ENCODE results near the gene MALRD1. TPM values are rescaled to one million over a fixed set of nuclear protein-coding genes. Genes with fewer than 3 reads are reported as not detected.
A peak's percentile ranks its signal among the peaks of the same experiment; 100 is the strongest.

Gene MALRD1
- total and polyA plus RNA-seq, 2 experiments from 2014 or later, result 0.45 TPM; not detected in 1

DNA sequence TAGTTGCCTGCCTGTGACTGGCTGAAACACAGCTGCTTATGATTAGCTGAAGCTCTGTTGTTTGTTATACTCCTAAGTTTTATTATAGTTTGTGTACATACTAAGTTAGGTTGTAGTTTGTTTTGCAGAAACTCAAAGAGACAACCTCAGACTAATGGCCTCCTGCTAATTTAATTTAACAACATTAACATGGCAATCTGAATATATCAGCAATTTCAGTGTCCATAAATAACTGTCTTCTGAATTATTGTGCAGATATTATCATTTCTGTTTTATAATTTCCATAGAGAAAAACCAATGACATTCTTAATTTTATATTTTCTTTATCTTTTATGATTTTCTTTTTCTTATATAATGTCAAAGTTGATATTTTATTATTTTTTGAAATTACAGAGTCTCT, 469.5 kb downstream of the MALRD1 start:
- Histone ChIP-seq H2AFZ (no peak overlapping the region), H3K27ac (no peak overlapping the region), H3F3A (ENCODE audit: insufficient read depth) (no peaks in the 10 kb centered on the region), H3K9ac (no peak overlapping the region), H3K36me3 (ENCODE audit: low read depth) (no peaks in the 10 kb centered on the region), H3K27me3 (replicated peaks; ENCODE audit: insufficient read depth) (no peaks in the 10 kb centered on the region), H4K20me1 (ENCODE audit: insufficient read depth) (no peaks in the 10 kb centered on the region), H3K4me3 (no peak overlapping the region), H3K9me2 (ENCODE audit: insufficient read depth) (no peaks in the 10 kb centered on the region), H3K4me2 (ENCODE audit: unreplicated experiment) (no peak overlapping the region), H3K79me2 (ENCODE audit: insufficient read depth) (no peaks in the 10 kb centered on the region), H3K9me3 (ENCODE audit: low read depth) (no peaks in the 10 kb centered on the region), H3K4me1 (ENCODE audit: insufficient read depth) (no peaks in the 10 kb centered on the region)
- no peak for DNase-seq
- in situ Hi-C loops (cut with MboI), result no loop called here
- TF ChIP-seq EZH2phosphoT487 (IDR thresholded peaks at IDR 0.05; ENCODE audit: insufficient read depth, low read depth) (no peak), EZH2 (IDR thresholded peaks at IDR 0.05; ENCODE audit: insufficient read depth, poor library complexity, severe bottlenecking) (no peak)

DNA sequence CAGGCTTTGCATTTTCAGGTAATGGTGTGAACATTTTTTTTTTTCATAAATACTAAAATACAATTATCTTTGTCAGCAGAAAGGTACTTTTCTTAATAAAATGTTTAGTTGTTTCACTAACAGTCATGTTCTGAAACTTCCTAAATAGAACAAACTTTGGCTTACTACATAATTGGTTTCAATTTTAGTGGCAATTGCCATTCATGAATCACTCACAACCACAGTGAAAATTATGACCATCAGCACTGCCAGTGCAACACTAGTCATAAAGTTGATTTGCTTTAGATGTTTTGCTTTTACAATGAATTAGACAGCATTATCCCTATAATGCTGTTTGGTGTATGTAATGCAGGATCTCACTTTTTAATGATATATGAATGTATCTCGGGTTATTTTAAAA, 470.0 kb downstream of the MALRD1 start:
- no peaks in the 10 kb centered on the region for H3K9me2 ChIP-seq (ENCODE audit: insufficient read depth)
- no peaks in the 10 kb centered on the region for H3K27me3 ChIP-seq (replicated peaks; ENCODE audit: insufficient read depth)
- H3K27ac ChIP-seq, result no peak overlapping the region
- no peaks in the 10 kb centered on the region for H3K79me2 ChIP-seq (ENCODE audit: insufficient read depth)
- H2AFZ ChIP-seq, result no peak overlapping the region
- no peaks in the 10 kb centered on the region for H3K36me3 ChIP-seq (ENCODE audit: low read depth)
- DNase-seq, result peak; percentile 15
- no peaks in the 10 kb centered on the region for H3K4me1 ChIP-seq (ENCODE audit: insufficient read depth)
- in situ Hi-C loops (cut with MboI), result no loop called here
- H3K4me2 ChIP-seq (ENCODE audit: unreplicated experiment), result no peak overlapping the region
- 23 to 27% methylated on average over 1 of the region's 1 CpG for WGBS, 2 experiments (ENCODE audit: low coverage in 1 of 2, low lambda C conversion rate in 2 of 2, missing lambda C conversion rate in 2 of 2)
- no peaks in the 10 kb centered on the region for H3F3A ChIP-seq (ENCODE audit: insufficient read depth)
- no peak overlapping the region for H3K4me3 ChIP-seq
- H4K20me1 ChIP-seq (ENCODE audit: insufficient read depth), result no peaks in the 10 kb centered on the region
- H3K9me3 ChIP-seq (ENCODE audit: low read depth), result no peaks in the 10 kb centered on the region
- TF ChIP-seq EZH2 (IDR thresholded peaks at IDR 0.05; ENCODE audit: insufficient read depth, poor library complexity, severe bottlenecking) (no peak), EZH2phosphoT487 (IDR thresholded peaks at IDR 0.05; ENCODE audit: insufficient read depth, low read depth) (no peak)
- no peak overlapping the region for H3K9ac ChIP-seq

GRCh38 chr10:19531324-19531723, 482.7 kb downstream of the MALRD1 start:
- 63% methylated on average over 3 of the region's 3 CpGs for WGBS, 2 experiments (ENCODE audit: low coverage in 1 of 2, low lambda C conversion rate in 2 of 2, missing lambda C conversion rate in 2 of 2)
- Histone ChIP-seq H3K79me2 (ENCODE audit: insufficient read depth) (no peaks in the 10 kb centered on the region), H3K4me2 (ENCODE audit: unreplicated experiment) (no peak overlapping the region), H3K9me2 (ENCODE audit: insufficient read depth) (no peaks in the 10 kb centered on the region), H4K20me1 (ENCODE audit: insufficient read depth) (no peaks in the 10 kb centered on the region), H3F3A (ENCODE audit: insufficient read depth) (no peaks in the 10 kb centered on the region), H3K27ac (no peak overlapping the region), H3K4me1 (ENCODE audit: insufficient read depth) (no peaks in the 10 kb centered on the region), H3K9me3 (ENCODE audit: low read depth) (no peaks in the 10 kb centered on the region), H3K4me3 (no peak overlapping the region), H2AFZ (no peak overlapping the region), H3K9ac (no peak overlapping the region), H3K27me3 (replicated peaks; ENCODE audit: insufficient read depth) (no peaks in the 10 kb centered on the region), H3K36me3 (ENCODE audit: low read depth) (no peaks in the 10 kb centered on the region)
- TF ChIP-seq EZH2phosphoT487 (IDR thresholded peaks at IDR 0.05; ENCODE audit: insufficient read depth, low read depth), result no peak
- TF ChIP-seq EZH2 (IDR thresholded peaks at IDR 0.05; ENCODE audit: insufficient read depth, poor library complexity, severe bottlenecking), result no peak
- in situ Hi-C loops (cut with MboI), result no loop called here
- no peak for DNase-seq

- Histone ChIP-seq H3K4me2 (ENCODE audit: unreplicated experiment) (no peak overlapping the region), H2AFZ (no peak overlapping the region), H3K79me2 (ENCODE audit: insufficient read depth) (no peaks in the 10 kb centered on the region), H3K4me3 (no peak overlapping the region), H3K9me2 (ENCODE audit: insufficient read depth) (no peaks in the 10 kb centered on the region), H3K9me3 (ENCODE audit: low read depth) (no peaks in the 10 kb centered on the region), H3K9ac (no peak overlapping the region), H3K36me3 (ENCODE audit: low read depth) (no peaks in the 10 kb centered on the region), H4K20me1 (ENCODE audit: insufficient read depth) (no peaks in the 10 kb centered on the region), H3K4me1 (ENCODE audit: insufficient read depth) (no peaks in the 10 kb centered on the region), H3K27me3 (replicated peaks; ENCODE audit: insufficient read depth) (no peaks in the 10 kb centered on the region), H3K27ac (no peak overlapping the region), H3F3A (ENCODE audit: insufficient read depth) (no peaks in the 10 kb centered on the region)
- TF ChIP-seq EZH2phosphoT487 (IDR thresholded peaks at IDR 0.05; ENCODE audit: insufficient read depth, low read depth), result no peak
- TF ChIP-seq EZH2 (IDR thresholded peaks at IDR 0.05; ENCODE audit: insufficient read depth, poor library complexity, severe bottlenecking), result no peak
- DNase-seq, result no peak
- in situ Hi-C loops (cut with MboI), result no loop called here
- WGBS, 2 experiments (ENCODE audit: low coverage in 1 of 2, low lambda C conversion rate in 2 of 2, missing lambda C conversion rate in 2 of 2), result 71 to 72% methylated on average over 3 of the region's 3 CpGs
These were observed 483.8 kb downstream of the MALRD1 start for GRCh38 chr10:19532411-19532810.

GRCh38 chr10:19541299-19541698, 492.7 kb downstream of the MALRD1 start:
- no peak overlapping the region for H3K4me2 ChIP-seq (ENCODE audit: unreplicated experiment)
- H3K27me3 ChIP-seq (replicated peaks; ENCODE audit: insufficient read depth), result no peaks in the 10 kb centered on the region
- H3K36me3 ChIP-seq (ENCODE audit: low read depth), result no peaks in the 10 kb centered on the region
- no peak for DNase-seq
- in situ Hi-C loops (cut with MboI), result no loop called here
- H3K9me2 ChIP-seq (ENCODE audit: insufficient read depth), result no peaks in the 10 kb centered on the region
- no peaks in the 10 kb centered on the region for H3K79me2 ChIP-seq (ENCODE audit: insufficient read depth)
- H3K4me1 ChIP-seq (ENCODE audit: insufficient read depth), result no peaks in the 10 kb centered on the region
- H4K20me1 ChIP-seq (ENCODE audit: insufficient read depth), result no peaks in the 10 kb centered on the region
- no peak overlapping the region for H3K4me3 ChIP-seq
- no peak overlapping the region for H2AFZ ChIP-seq
- no peak overlapping the region for H3K27ac ChIP-seq
- no peak for TF ChIP-seq EZH2 (IDR thresholded peaks at IDR 0.05; ENCODE audit: insufficient read depth, poor library complexity, severe bottlenecking)
- TF ChIP-seq EZH2phosphoT487 (IDR thresholded peaks at IDR 0.05; ENCODE audit: insufficient read depth, low read depth), result no peak
- H3F3A ChIP-seq (ENCODE audit: insufficient read depth), result no peaks in the 10 kb centered on the region
- H3K9me3 ChIP-seq (ENCODE audit: low read depth), result no peaks in the 10 kb centered on the region
- H3K9ac ChIP-seq, result no peak overlapping the region
- WGBS, 2 experiments (ENCODE audit: low coverage in 1 of 2, low lambda C conversion rate in 2 of 2, missing lambda C conversion rate in 2 of 2), result 31 to 32% methylated on average over 3 of the region's 3 CpGs

All from GM23248 (cell line).